OCI-LY1 (cell line): Measurements from ENCODE around the gene G2E3.

Source experiments
- H2AFZ ChIP-seq: fragments of 200-600 bp; sonication (generic), shearing (Covaris generic); 2 replicates; pipeline ENCODE4 v1.6.0; 2014; ENCODE audit warnings: antibody characterized with exemption, mild to moderate bottlenecking, low read length
- H3F3A ChIP-seq: fragments of 200-600 bp; sonication (generic), shearing (Covaris generic); 2 replicates; pipeline ENCODE4 v1.6.0; 2014; ENCODE audit warnings: mild to moderate bottlenecking, antibody characterized with exemption, low read length, moderate library complexity; ENCODE audit not compliant: insufficient read depth
- H3K27ac ChIP-seq: fragments of 200-600 bp; sonication (generic); 2 replicates; pipeline ENCODE4 v1.5.1; 2014; ENCODE audit warnings: low read length, mixed run types, mild to moderate bottlenecking, low read depth; ENCODE audit not compliant: poor library complexity, severe bottlenecking
- H3K27me3 ChIP-seq: fragments of 200-600 bp; sonication (generic); 2 replicates; pipeline ENCODE4 v1.6.0; 2014; ENCODE audit warnings: antibody characterized with exemption, mild to moderate bottlenecking, low read length, moderate library complexity; ENCODE audit not compliant: insufficient read depth
- H3K36me3 ChIP-seq: fragments of 200-600 bp; sonication (generic); 2 replicates; pipeline ENCODE4 v1.6.1; 2014; ENCODE audit warnings: mild to moderate bottlenecking, antibody characterized with exemption, low read length, moderate library complexity, mixed read lengths; ENCODE audit not compliant: insufficient read depth
- H3K4me1 ChIP-seq: fragments of 200-600 bp; sonication (generic); 2 replicates; pipeline ENCODE4 v1.5.1; 2014; ENCODE audit warnings: mild to moderate bottlenecking, low read length, moderate library complexity; ENCODE audit not compliant: insufficient read depth, severe bottlenecking
- H3K4me2 ChIP-seq: fragments of 200-600 bp; sonication (generic), shearing (Covaris generic); 2 replicates; pipeline ENCODE4 v1.6.1; 2014; ENCODE audit warnings: low read length
- H3K4me3 ChIP-seq: fragments of 200-600 bp; sonication (generic); 2 replicates; pipeline ENCODE4 v1.5.1; 2014; ENCODE audit warnings: low read length, low read depth, mild to moderate bottlenecking, mixed read lengths; ENCODE audit not compliant: poor library complexity, severe bottlenecking
- H3K79me2 ChIP-seq: fragments of 200-600 bp; shearing (Covaris generic); 2 replicates; pipeline ENCODE4 v1.6.1; 2016; ENCODE audit warnings: mixed run types, low read length, mixed read lengths; ENCODE audit not compliant: insufficient read depth
- H3K9ac ChIP-seq: fragments of 200-600 bp; sonication (generic), shearing (Covaris generic); 2 replicates; pipeline ENCODE4 v1.6.1; 2014; ENCODE audit warnings: mild to moderate bottlenecking, low read length, mixed read lengths
- H3K9me2 ChIP-seq: fragments of 200-600 bp; sonication (generic), shearing (Covaris generic); 2 replicates; pipeline ENCODE4 v1.6.1; 2014; ENCODE audit warnings: low read depth, mild to moderate bottlenecking, low read length, mixed read lengths
- H3K9me3 ChIP-seq: fragments of 200-600 bp; shearing (Covaris generic); 2 replicates; pipeline ENCODE4 v1.6.1; 2014; ENCODE audit warnings: low read length, mixed read lengths
- H4K20me1 ChIP-seq: fragments of 200-600 bp; sonication (generic), shearing (Covaris generic); 2 replicates; pipeline ENCODE4 v1.6.0; 2016; ENCODE audit warnings: mild to moderate bottlenecking, low read length; ENCODE audit not compliant: insufficient read depth
- EZH2 ChIP-seq: fragments of 200-600 bp; sonication (generic), shearing (Covaris generic); IDR thresholded peaks from 2 replicates; pipeline ENCODE4 v1.8.0; 2017; ENCODE audit warnings: borderline replicate concordance, mixed run types, mild to moderate bottlenecking, antibody characterized with exemption, low read length, moderate library complexity, mixed read lengths
- TF ChIP-seq, protein P1 (sequence below): fragments of 200-600 bp; sonication (generic), shearing (Covaris generic); IDR thresholded peaks from 2 replicates; pipeline ENCODE4 v1.5.1; 2017; ENCODE audit warnings: mild to moderate bottlenecking, antibody characterized with exemption, low read length, moderate library complexity, mixed read lengths

The G2E3 gene

DNA sequence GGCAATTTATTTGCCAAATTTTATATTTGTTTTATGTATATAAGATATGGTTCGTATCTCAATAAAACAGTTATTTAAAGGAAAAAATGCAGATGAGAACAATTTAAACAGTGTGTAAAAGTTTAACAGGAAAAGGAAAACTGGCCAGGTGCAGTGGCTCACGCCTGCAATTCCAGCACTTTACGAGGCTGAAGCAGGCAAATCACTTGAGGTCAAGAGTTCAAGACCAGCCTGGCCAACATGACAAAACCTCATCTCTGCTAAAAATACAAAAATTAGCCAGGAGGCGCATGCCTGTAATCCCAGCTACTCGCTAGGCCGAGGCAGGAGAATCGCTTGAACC, 22.3 kb downstream of the G2E3 start:
- Histone ChIP-seq H3K4me3 (no peak overlapping the region), H3K27ac (no peak overlapping the region), H4K20me1 (no peaks in the 10 kb centered on the region), H3F3A (no peaks in the 10 kb centered on the region), H3K9ac (no peak overlapping the region), H2AFZ (no peak overlapping the region), H3K36me3 (peaks cover 59% of the 10 kb centered on the region), H3K9me2 (no peaks in the 10 kb centered on the region), H3K79me2 (peaks cover 93% of the 10 kb centered on the region), H3K4me2 (no peak overlapping the region), H3K27me3 (no peaks in the 10 kb centered on the region), H3K9me3 (peaks cover 14% of the 10 kb centered on the region), H3K4me1 (no peaks in the 10 kb centered on the region)
- TF ChIP-seq, protein P1, sequence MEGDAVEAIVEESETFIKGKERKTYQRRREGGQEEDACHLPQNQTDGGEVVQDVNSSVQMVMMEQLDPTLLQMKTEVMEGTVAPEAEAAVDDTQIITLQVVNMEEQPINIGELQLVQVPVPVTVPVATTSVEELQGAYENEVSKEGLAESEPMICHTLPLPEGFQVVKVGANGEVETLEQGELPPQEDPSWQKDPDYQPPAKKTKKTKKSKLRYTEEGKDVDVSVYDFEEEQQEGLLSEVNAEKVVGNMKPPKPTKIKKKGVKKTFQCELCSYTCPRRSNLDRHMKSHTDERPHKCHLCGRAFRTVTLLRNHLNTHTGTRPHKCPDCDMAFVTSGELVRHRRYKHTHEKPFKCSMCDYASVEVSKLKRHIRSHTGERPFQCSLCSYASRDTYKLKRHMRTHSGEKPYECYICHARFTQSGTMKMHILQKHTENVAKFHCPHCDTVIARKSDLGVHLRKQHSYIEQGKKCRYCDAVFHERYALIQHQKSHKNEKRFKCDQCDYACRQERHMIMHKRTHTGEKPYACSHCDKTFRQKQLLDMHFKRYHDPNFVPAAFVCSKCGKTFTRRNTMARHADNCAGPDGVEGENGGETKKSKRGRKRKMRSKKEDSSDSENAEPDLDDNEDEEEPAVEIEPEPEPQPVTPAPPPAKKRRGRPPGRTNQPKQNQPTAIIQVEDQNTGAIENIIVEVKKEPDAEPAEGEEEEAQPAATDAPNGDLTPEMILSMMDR, result no peak
- TF ChIP-seq EZH2, result no peak

DNA sequence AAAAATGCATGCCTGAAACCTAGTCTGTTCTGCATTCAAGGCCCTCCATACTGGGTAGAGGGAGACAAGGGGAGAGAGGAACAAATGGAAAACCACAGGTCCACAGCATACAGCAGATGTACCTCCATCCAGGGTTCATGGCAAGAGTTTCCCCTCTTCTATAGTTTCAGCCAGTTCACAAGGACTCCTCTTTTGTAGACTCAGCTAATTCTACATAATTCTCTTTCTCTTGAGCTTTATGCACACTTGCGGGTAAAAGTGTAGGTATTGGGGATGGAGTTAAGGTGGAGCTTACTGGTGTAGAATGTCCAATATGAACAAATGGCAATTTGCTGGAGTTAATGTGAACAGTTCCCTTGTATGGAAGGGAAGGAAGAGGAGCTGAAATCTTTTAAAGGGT, 23.4 kb downstream of the G2E3 start:
- Histone ChIP-seq H3K36me3 (peaks cover 68% of the 10 kb centered on the region), H3K9me3 (peaks cover 14% of the 10 kb centered on the region), H3K4me2 (no peak overlapping the region), H3K79me2 (peaks cover 91% of the 10 kb centered on the region), H3K4me1 (no peaks in the 10 kb centered on the region), H2AFZ (no peak overlapping the region), H3K27ac (no peak overlapping the region), H3F3A (no peaks in the 10 kb centered on the region), H3K27me3 (no peaks in the 10 kb centered on the region), H3K9ac (no peak overlapping the region), H3K4me3 (no peak overlapping the region), H3K9me2 (no peaks in the 10 kb centered on the region), H4K20me1 (no peaks in the 10 kb centered on the region)
- no peak for TF ChIP-seq EZH2
- TF ChIP-seq, protein P1, result no peak

DNA sequence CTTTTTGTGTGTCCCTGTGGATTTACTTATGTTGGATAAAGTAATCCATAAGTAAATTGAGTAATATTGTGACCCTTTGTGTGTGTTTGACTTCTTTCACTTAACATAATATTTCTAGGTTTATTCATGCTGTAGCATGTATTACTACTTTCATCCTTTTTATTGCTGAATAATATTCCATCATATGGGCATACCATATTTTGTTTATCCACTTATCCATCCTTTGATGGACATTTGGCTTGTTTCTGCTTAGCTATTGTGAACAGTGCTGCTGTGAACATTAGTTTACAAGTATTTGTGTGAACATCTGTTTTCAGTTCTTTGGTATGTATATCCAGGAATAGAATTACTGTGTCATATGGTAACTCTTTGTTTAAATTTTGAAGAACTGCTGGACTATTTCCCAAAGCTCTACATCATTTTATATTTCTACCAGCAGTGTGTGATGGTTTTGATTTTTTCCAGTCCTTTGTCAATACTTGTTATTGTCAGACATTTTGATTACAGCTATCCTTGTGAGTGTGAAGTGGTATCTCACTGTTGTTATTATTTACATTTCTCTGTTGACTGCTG, 25.2 kb downstream of the G2E3 start:
- Histone ChIP-seq H2AFZ (no peak overlapping the region), H3K9me3 (peaks cover 10% of the 10 kb centered on the region), H3K9ac (no peak overlapping the region), H3K27ac (no peak overlapping the region), H3K79me2 (peaks cover 73% of the 10 kb centered on the region), H3K27me3 (no peaks in the 10 kb centered on the region), H3K4me1 (no peaks in the 10 kb centered on the region), H3K9me2 (no peaks in the 10 kb centered on the region), H3F3A (no peaks in the 10 kb centered on the region), H3K4me2 (no peak overlapping the region), H4K20me1 (no peaks in the 10 kb centered on the region), H3K36me3 (peaks cover 80% of the 10 kb centered on the region), H3K4me3 (no peak overlapping the region)
- TF ChIP-seq EZH2, result no peak
- TF ChIP-seq, protein P1, result no peak
